GM12878 (cell line): Measurements from ENCODE around the gene KIFC1. TPM values are rescaled to one million over a fixed set of nuclear protein-coding genes. Genes with fewer than 3 reads are reported as not detected.

ENCODE experiments used
- ATAC-seq: fragments of 200-7000 bp; cut with Tn5 transposase; 3 replicates; pipeline ENCODE4 v1.9.1; 2020; ENCODE audit warnings: mild to moderate bottlenecking, moderate library complexity
- BruUV-seq: library from RNA; stranded (reverse); fragments of 400-500 nt; replicated peaks from 2 replicates; lab custom pipeline; 2021; lab: Mats Ljungman, UMichigan
- CTCF ChIA-PET: fragments of 300-600 bp; sonication (Branson Sonifier 250); formaldehyde crosslinking; extraction: SDS; loops from one replicate; lab custom pipeline; 2021; ENCODE audit warnings: inconsistent platforms; lab: Yijun Ruan, JAX
- POLR2A ChIA-PET: fragments of 350-600 bp; formaldehyde crosslinking; extraction: SDS; loops from one replicate; lab custom pipeline; 2021; ENCODE audit warnings: inconsistent platforms; lab: Charles Lee
- RAD21 ChIA-PET: fragments of 300-600 bp; sonication (Branson Sonifier 250); formaldehyde crosslinking; loops from one replicate; lab custom pipeline; 2023; ENCODE audit warnings: antibody characterized with exemption; ENCODE audit not compliant: unreplicated experiment; lab: Charles Lee
- SMC1A ChIA-PET: fragments of 300-600 bp; sonication (Branson Sonifier 250); formaldehyde crosslinking; loops from one replicate; lab custom pipeline; 2023; ENCODE audit not compliant: unreplicated experiment, uncharacterized antibody; lab: Charles Lee
- DNase-seq: peaks from one replicate; pipeline ENCODE4 v3.0.0-alpha.2; 2011; ENCODE audit warnings: low read depth, low spot score
- FAIRE-seq: peaks from 3 replicates; lab custom pipeline; 2011; peaks lifted over from hg19 to GRCh38; lab: Jason Lieb, UNC
- H2AFZ ChIP-seq: 2 replicates; pipeline ENCODE4 v1.6.0; 2011; ENCODE audit warnings: low read depth, low read length, control low read depth; ENCODE audit not compliant: control insufficient read depth
- H3K27ac ChIP-seq: 2 replicates; pipeline ENCODE4 v1.5.1; 2011; ENCODE audit warnings: control low read depth; ENCODE audit not compliant: control insufficient read depth, insufficient read depth
- H3K27me3 ChIP-seq, 2 experiments: replicated peaks in 1 of 2; 2 replicates each; pipeline versions ENCODE4 v1.6.0 to v1.6.1; 2011; ENCODE audit warnings: low read length in 1 of 2; ENCODE audit not compliant: control insufficient read depth in 2 of 2, insufficient read depth in 2 of 2
- H3K36me3 ChIP-seq, 2 experiments: 2 replicates each; pipeline ENCODE4 v1.5.1; 2011; ENCODE audit warnings: low read length in 1 of 2; ENCODE audit not compliant: control insufficient read depth in 2 of 2, insufficient read depth in 2 of 2
- H3K4me1 ChIP-seq: 2 replicates; pipeline ENCODE4 v1.6.1; 2011; ENCODE audit warnings: mild to moderate bottlenecking, low read length, moderate library complexity, mixed read lengths; ENCODE audit not compliant: control insufficient read depth, insufficient read depth
- H3K4me2 ChIP-seq: 2 replicates; pipeline ENCODE4 v1.6.0; 2011; ENCODE audit warnings: control low read depth; ENCODE audit not compliant: control insufficient read depth, insufficient read depth
- H3K4me3 ChIP-seq: fragments of 200-600 bp; sonication (generic); 2 replicates; pipeline ENCODE4 v1.5.1; 2016
- H3K79me2 ChIP-seq: 2 replicates; pipeline ENCODE4 v1.6.0; 2011; ENCODE audit warnings: low read length; ENCODE audit not compliant: control insufficient read depth, insufficient read depth
- H3K9ac ChIP-seq: 2 replicates; pipeline ENCODE4 v1.8.0; 2011; ENCODE audit warnings: low read length, control low read depth, mixed read lengths; ENCODE audit not compliant: control insufficient read depth, insufficient read depth
- H3K9me3 ChIP-seq: replicated peaks from 3 replicates; pipeline ENCODE4 v1.5.1; 2011; ENCODE audit warnings: mild to moderate bottlenecking, low read length; ENCODE audit not compliant: control insufficient read depth, insufficient read depth
- H4K20me1 ChIP-seq: 2 replicates; pipeline ENCODE4 v1.6.0; 2011; ENCODE audit not compliant: control insufficient read depth, insufficient read depth
- ATF2 ChIP-seq: IDR thresholded peaks from 2 replicates; pipeline ENCODE4 v1.6.1; 2012; ENCODE audit warnings: low read length, inconsistent platforms
- BACH1 ChIP-seq: fragments of 450-650 bp; IDR thresholded peaks from 2 replicates; pipeline ENCODE4 v1.6.1; 2017; ENCODE audit warnings: mild to moderate bottlenecking, borderline replicate concordance
- CBX3 ChIP-seq: fragments of 200-600 bp; sonication (generic); IDR thresholded peaks from 2 replicates; pipeline ENCODE4 v1.6.1; 2016; ENCODE audit warnings: low read depth, borderline replicate concordance
- E4F1 ChIP-seq: fragments of 450-650 bp; IDR thresholded peaks from 2 replicates; pipeline ENCODE4 v1.6.1; 2018; ENCODE audit warnings: borderline replicate concordance, mild to moderate bottlenecking; ENCODE audit not compliant: partially characterized antibody
- MXI1 ChIP-seq: fragments of 150-350 bp; IDR thresholded peaks from 2 replicates; pipeline ENCODE4 v1.6.1; 2011; ENCODE audit warnings: low read depth, mild to moderate bottlenecking, inconsistent platforms, low read length, improper control_type of control experiment
- NFIC ChIP-seq: IDR thresholded peaks from 2 replicates; pipeline ENCODE4 v1.6.1; 2012; ENCODE audit warnings: low read depth, mild to moderate bottlenecking, inconsistent platforms, low read length, moderate library complexity
- POLR2A ChIP-seq: IDR thresholded peaks from 2 replicates; pipeline ENCODE4 v1.6.1; 2011; ENCODE audit warnings: low read depth, mild to moderate bottlenecking, low read length
- ZZZ3 ChIP-seq: IDR thresholded peaks from 2 replicates; pipeline ENCODE4 v1.6.1; 2011; ENCODE audit warnings: low read depth; ENCODE audit not compliant: control insufficient read depth, insufficient read length
- WGBS: methylation state at CpG from one replicate; pipeline ENCODE4 v1.1.6; 2016; ENCODE audit warnings: low lambda C conversion rate; ENCODE audit not compliant: insufficient replicate concordance, insufficient coverage; ENCODE audit errors: missing lambda C conversion rate; 5-methylcytosine and 5-hydroxymethylcytosine counted together
- in situ Hi-C: fragments of 300-500 bp; cut with MboI; formaldehyde crosslinking; loops from 9 replicates; pipeline ENCODE4 v1.14.3; 2018; ENCODE audit warnings: mixed read lengths
- intact Hi-C: fragments of 100-400 bp; cut with micrococcal nuclease; formaldehyde crosslinking; loops from one replicate; pipeline ENCODE4 v1.14.2; 2022; ENCODE audit not compliant: unreplicated experiment
- polyA plus RNA-seq, 11 experiments: library from polyadenylated mRNA; depleted of rRNA in 4 of 11; unstranded in 6 of 11; stranded (reverse) in 5 of 11; fragments of >200 nt; fragmentation: Nextera tagmentation in 4 of 11; fragmentation: Illumina TruSeq in 1 of 11; extraction: Ambion mirVana in 4 of 11; extraction: Trizol in 1 of 11; gene quantifications; 1 replicate in 1 of 11; 2 replicates in 10 of 11; pipeline versions ENCODE4 v1.2.1 to v1.2.3, GENCODE V29; 2011 to 2016; ENCODE audit warnings: inconsistent platforms in 2 of 11, missing spikeins in 2 of 11, low read depth in 1 of 11
- total RNA-seq, 4 experiments: library from RNA; depleted of rRNA in 3 of 4; stranded (reverse); fragments of >200 nt in 3 of 4; fragmentation: Illumina TruSeq in 1 of 4; extraction: Trizol in 1 of 4; gene quantifications; 2 replicates each; pipeline versions ENCODE4 v1.2.1 to v1.2.3, GENCODE V29; 2013 to 2021

The KIFC1 gene
- total and polyA plus RNA-seq, 10 of the 15 experiments (the other 5 are each of a cell fraction or from before 2014, with no cell fraction given), result 1.8 to 87.4 (median 54.4) TPM

GRCh38 chr6:33383427-33384185 is 8.0 kb upstream of the KIFC1 start:
- Histone ChIP-seq H3K27me3 (no peaks in the 10 kb centered on the region), H3K36me3 (no peaks in the 10 kb centered on the region), H3K4me3 (no peak overlapping the region), H3K4me1 (no peaks in the 10 kb centered on the region), H2AFZ (no peak overlapping the region), H3K9me3 (no peaks in the 10 kb centered on the region), H3K79me2 (no peaks in the 10 kb centered on the region), H3K27ac (no peak overlapping the region), H3K9ac (no peak overlapping the region), H3K4me2 (no peak overlapping the region), H4K20me1 (no peaks in the 10 kb centered on the region)
- TF ChIP-seq POLR2A (no peak), MXI1 (no peak), CBX3 (no peak), E4F1 (no peak), ZZZ3 (no peak), NFIC (no peak), BACH1 (no peak), ATF2 (no peak)
- ChIA-PET POLR2A (no interaction called here), RAD21 (no interaction called here), SMC1A (no interaction called here), CTCF (interaction anchor here (0.7 kb wide), 1 partner anchor 271 kb away, joined by 6 read pairs; no protein-coding TSS in a partner anchor)
- in situ Hi-C loops, result no loop called here
- ATAC-seq (peak; percentile 29; the same call in 1 of the 3 replicates), DNase-seq (no peak), FAIRE-seq (no peak)
- no TSS peak for BruUV-seq
- intact Hi-C loops, result no loop called here
- 42% methylated on average over 10 of the region's 10 CpGs for WGBS
